HG03342 (cell line): ENCODE data around the gene DPP6.

Experiments used
- ATAC-seq: cut with Tn5 transposase; IDR thresholded peaks from one replicate; pipeline ENCODE4 v1.9.1; 2021; ENCODE audit warnings: mild to moderate bottlenecking, moderate library complexity; ENCODE audit not compliant: unreplicated experiment

Gene DPP6

DNA sequence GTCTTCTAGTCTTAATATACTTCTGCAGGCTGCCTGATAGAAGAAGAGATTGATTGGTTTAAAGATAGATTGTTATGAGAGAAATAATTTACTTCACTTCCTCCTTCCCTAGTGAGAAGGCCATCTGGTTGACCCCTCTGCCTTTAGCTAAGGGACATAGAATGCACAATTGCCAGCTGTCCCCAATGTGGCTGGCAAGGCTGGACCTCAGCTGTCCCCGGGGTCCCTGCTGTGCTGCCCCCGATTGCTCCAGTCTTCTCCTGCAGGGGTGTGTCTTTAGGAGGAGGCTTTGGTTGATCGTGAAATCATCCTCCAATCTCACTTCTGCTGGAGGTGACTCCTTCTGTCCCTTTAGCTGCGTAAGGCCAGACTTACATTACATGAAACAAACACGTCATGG is 388.5 kb downstream of the DPP6 start:
- ATAC-seq: no peak

DNA sequence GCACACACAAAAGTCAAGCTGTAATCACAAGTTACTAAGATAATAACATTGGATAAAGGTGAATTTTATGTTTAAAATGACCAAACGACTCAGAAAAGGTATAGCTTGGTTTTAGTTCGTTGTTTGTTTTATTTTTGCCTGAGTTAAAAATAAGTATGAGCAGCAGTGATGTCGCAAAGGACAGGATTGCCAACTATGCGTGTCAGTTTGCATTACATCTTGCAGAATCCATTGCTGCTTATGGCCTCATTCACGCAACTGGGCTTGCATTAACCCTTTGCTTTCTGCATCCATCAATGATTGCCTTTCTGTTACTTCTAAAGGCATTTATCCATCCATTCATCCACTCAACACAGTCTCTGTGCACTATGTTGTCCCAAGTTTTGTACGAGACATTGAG is 389.6 kb downstream of the DPP6 start:
- no peak for ATAC-seq

GRCh38 chr7:154442939-154443338 is 390.7 kb downstream of the DPP6 start:
- ATAC-seq: no peak

GRCh38 chr7:154450451-154450850 is 398.3 kb downstream of the DPP6 start:
- no peak for ATAC-seq

DNA sequence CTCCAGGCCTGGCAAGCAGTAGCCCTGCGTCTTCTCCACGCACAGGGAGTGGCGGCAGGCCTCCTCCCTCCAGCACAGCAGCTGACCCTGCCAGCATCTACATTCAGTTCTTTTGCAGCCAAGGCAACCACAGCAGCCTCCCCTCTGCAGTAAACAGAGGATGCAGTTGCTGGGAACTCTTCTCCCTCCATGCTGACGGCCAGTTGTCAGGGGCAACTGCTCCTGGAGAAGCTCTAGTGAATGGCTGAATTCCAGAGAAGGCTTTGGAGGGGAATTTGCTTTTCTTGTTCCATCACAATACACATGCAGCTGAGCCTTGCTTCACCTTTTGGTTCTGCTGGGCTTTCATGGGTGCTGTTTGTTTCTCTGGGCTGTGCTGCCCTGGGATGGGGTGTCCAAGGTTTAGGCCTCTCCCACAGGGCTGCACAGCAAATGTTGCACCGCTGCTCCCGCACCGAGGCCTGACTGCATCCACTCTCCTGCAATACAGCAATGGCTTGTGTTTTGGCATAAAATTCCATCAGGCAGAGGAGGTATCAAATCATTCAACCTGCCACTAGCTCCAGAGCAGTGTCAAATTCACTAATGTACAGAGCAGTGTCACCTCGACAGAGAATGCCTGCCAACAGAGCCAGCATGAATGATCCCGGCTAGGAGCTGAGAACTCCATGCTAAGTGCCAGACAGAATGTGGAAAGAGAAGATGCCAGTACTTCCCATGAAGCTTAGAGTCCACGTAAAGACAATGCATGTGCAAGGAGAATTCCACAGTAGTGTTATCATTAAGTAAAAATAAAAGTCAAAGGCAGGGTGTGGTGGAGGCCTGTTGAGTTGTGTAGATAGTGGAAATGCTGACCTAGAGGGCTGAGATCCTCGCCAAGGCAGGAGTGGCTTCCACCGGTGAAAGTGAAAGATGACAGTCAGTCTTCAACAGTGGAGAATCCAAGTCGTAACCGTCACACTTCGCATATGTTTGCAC is 399.6 kb downstream of the DPP6 start:
- ATAC-seq: no peak

DNA sequence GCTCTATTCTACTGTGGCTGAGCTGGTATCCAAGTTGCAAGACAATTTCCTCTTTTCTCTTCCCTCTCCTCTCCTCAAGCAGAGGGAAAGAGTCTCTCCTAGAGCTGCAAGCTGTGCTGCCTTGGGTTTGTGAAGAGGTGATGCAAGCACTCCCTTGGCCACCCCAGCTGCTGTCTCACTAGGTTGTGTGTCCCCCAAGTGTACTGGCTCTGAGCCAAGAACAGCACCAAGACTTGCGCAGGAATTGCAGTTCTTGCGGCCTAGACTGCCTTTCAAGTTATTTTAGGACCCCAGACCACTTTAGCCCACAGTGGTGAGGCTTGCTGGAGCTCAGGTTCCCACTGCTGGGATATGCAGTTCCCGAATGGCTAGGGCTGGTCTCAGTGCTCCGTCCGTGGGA is 411.6 kb downstream of the DPP6 start:
- ATAC-seq: no peak

GRCh38 chr7:154469652-154470051 is 417.5 kb downstream of the DPP6 start:
- no peak for ATAC-seq

- no peak for ATAC-seq
These were observed 420.1 kb downstream of the DPP6 start for GRCh38 chr7:154472343-154472742.

GRCh38 chr7:154473360-154473759 is 421.2 kb downstream of the DPP6 start:
- no peak for ATAC-seq

DNA sequence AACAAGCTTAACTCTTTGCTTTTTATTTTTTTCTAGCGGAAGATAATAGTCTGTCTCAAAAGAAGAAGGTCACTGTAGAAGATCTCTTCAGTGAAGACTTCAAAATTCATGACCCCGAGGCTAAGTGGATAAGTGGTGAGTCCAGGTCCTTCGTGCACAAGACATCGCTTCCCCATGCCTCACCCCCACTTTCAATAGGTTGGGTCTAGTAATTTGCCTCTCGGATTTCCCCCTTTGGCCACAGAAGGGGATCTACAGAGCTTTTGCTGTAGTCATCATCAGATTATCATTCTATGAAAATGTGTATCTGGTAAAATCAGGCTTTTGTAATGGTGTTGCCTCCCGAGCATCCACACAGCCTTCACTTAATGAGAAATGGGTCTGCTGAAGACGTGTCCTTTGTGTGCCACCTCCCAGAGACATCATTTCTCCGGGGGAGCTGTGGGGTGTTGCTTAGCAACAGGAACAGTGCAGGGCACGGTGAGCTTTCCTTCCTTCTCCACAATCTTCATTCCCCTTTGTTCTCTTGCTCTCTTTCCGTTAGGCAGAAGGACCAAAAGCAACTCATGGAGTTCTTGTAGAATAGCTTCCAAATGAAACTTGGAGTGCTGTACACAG is 422.8 kb downstream of the DPP6 start:
- ATAC-seq: no peak

- ATAC-seq: no peak
These were observed 423.7 kb downstream of the DPP6 start for GRCh38 chr7:154475864-154476263.

DNA sequence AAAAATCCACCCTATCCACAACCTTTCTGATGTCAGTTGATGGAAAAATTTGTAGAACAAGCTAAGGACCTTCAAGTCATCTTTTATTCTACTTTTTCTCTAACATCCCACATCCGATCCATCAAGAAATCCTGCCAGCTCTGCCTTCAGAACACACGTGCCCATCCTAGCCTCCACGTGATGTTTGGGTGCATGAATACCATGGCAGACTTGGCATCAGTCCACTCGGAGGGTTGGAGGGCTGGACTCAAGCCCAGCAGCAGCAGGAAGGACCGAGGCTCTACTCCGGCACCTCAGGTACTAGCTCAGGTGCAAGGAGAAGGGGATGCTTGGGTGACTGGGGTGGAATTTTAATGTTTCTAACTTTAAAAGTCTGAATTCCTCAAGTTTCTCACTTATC is 428.6 kb downstream of the DPP6 start:
- ATAC-seq: no peak

- no peak for ATAC-seq
These were observed 430.7 kb downstream of the DPP6 start for GRCh38 chr7:154482863-154483262.

GRCh38 chr7:154484406-154484805 is 432.2 kb downstream of the DPP6 start:
- ATAC-seq: no peak

DNA sequence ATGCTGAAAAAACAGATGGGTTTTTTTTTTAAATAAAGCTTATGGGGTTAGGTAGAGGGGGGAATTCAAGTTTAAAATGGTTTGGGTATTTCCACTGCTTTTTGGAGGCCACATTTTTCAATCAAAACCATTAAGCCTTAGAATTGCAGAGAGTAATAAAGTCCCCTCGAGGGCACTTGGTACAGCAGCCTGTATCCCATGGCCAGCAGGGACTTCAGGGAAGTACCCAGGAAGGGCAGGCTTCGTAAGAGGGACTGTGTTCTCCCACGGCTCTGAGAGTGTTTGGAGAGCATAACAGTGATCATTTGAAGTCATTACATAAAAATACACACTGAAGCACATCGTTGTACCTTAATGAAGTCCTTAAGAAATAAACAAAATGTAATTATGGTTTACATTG is 432.7 kb downstream of the DPP6 start:
- no peak for ATAC-seq

GRCh38 chr7:154489897-154490296 is 437.7 kb downstream of the DPP6 start:
- ATAC-seq: no peak

DNA sequence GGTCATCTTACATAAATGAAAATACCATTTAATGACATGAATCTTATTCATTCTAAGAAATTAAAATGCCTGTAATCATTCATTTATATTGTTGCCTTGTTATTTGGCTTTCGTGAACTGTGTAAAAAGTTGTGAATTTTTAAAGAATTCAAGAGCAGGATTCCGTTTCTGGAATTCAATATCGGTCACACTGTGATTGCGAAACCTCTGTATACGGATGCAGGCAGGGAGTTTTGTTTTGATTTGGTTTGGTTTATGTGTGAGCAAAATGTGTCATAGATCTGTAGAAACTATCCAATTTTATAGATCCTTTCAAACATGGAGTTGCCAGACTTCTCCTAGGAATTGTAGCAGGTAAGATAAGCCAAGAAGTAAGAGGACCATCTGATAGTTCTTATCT is 441.4 kb downstream of the DPP6 start:
- ATAC-seq: no peak

- no peak for ATAC-seq
These were observed 445.6 kb downstream of the DPP6 start for GRCh38 chr7:154497751-154498150.

DNA sequence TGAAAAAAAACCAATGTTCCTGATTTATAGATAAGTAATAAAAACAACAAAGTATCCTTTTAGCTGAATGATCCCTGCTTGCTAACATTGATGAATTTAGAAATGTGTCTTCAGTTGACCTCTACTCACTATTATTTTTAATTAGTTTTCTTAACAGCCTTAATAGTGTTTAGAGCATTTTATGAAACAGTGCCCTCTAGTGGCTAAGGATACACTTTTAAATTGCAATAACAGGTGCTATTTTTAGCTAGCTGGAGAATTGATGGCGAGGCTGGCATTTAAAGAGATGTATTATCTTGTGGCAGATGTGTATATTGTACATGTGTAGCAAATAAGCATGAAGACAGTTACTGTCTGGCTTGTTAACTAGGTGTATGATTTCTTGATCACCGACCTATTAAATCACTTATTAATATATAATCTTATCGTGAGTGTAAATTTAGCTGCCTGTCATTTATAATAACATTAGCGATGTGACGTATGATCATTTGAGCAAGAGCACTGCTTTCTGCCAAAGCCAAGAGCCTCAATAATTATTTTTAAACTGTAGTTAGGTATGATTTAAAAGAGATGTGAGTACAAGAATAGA is 451.9 kb downstream of the DPP6 start:
- ATAC-seq: peak; percentile 64

DNA sequence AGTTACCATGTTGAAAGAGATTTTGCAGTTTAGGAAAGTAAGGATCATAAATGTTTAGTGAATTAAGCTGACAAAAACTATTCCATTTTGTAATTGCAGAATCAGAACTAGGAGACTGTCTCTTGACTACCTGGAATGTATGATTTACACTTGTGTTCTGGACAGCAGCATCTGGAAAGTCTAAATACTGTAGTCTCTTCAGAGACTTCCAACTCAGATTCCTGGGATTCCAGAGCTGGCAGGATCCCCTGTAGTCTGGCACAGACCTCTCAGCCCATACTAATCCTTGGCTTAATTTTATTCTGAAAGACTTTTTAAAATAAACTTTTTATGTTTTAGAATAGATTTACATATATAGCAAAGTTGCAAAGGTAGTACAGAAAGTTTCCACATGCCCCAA is 452.7 kb downstream of the DPP6 start:
- no peak for ATAC-seq

- ATAC-seq: no peak
These were observed 453.2 kb downstream of the DPP6 start for GRCh38 chr7:154505362-154505761.

- no peak for ATAC-seq
These were observed 457.0 kb downstream of the DPP6 start for GRCh38 chr7:154509192-154509591.
